Mucosa of descending colon (tissue), 3 donors: ENCODE results near the gene YLPM1. TPM values are rescaled to one million over a fixed set of nuclear protein-coding genes. Genes with fewer than 3 reads are reported as not detected.

Source experiments
- ATAC-seq: fragments of 200-7000 bp; cut with Tn5 transposase; one replicate; pipeline ENCODE4 v1.9.1; 2020; ENCODE audit warnings: mild to moderate bottlenecking, moderate library complexity
- DNase-seq, 3 donors: peaks; one replicate each; pipeline ENCODE4 v3.0.0-alpha.2; 2020
- H3K36me3 ChIP-seq: fragments of 200-600 bp; one replicate; pipeline ENCODE4 v1.8.0; 2021; ENCODE audit warnings: low read depth, mild to moderate bottlenecking
- H3K4me1 ChIP-seq: fragments of 200-600 bp; one replicate; pipeline ENCODE4 v1.8.0; 2021; ENCODE audit warnings: low read depth, mild to moderate bottlenecking
- H3K4me3 ChIP-seq: fragments of 200-600 bp; one replicate; pipeline ENCODE4 v1.8.0; 2021; ENCODE audit warnings: mild to moderate bottlenecking
- H3K9me3 ChIP-seq: fragments of 200-600 bp; one replicate; pipeline ENCODE4 v1.8.0; 2021; ENCODE audit warnings: mild to moderate bottlenecking
- intact Hi-C, 2 donors: fragments of 100-400 bp; cut with DNase I in 1 of 2; cut with micrococcal nuclease in 1 of 2; formaldehyde crosslinking; loops; one replicate each; pipeline versions ENCODE4 v1.11.0 to v1.11.1; 2022; cut with DNase I, micrococcal nuclease
- total RNA-seq, 3 donors: library from RNA; stranded (reverse); fragmentation: NEBNext Ultra II Directional in 2 of 3; extraction: Animal tissue kit (Norgen Biotek cat#: 25700) in 2 of 3; gene quantifications; one replicate each; pipeline versions ENCODE4 v1.2.1 to v1.2.4, GENCODE V29; 2021 to 2023
- TF ChIP-seq, protein P1 (sequence below): fragments of 200-600 bp; IDR thresholded peaks from one replicate; pipeline ENCODE4 v1.8.0; 2022; ENCODE audit warnings: antibody characterized with exemption, mild to moderate bottlenecking
- donor health status: DM: no; HTN: no; CAD: no; lungs with moderate emphysema.
- donor health status: DM: no; HTN: no; CAD: no.
- donor health status: DM: no; HTN: yes; CAD: no.

The YLPM1 gene
- total RNA-seq, 3 donors from 2014 or later: 42.1 to 59.7 (median 48.9) TPM

DNA sequence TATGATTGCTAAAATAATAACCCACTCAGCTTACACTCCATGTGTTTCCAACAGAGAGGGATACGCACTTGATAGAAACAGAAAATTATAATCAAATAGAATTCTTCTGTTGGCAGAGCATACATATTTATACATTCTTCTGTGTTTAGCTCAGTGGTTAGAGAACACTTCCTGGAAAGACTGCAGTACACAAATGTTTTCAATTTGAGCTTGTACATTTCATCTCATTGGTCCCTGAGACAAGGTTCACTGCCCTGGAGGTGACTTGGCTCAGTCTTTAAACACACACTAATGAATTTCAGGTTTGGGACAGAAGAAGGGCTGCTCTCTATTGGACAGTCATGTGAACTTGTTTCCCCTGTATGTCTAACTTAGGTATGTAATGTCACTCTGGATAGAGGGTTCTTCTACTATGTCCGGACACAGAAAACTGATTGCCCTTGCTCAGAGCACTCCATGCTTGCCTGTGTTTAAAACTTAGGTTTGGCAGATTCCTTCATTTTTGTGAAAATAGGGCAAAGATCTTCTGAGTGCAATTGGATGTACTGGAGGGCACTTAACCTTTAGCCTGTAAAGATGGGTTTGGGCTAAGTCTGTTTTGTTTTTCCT lies 89.9 kb downstream of the YLPM1 start:
- intact Hi-C loops: no loop called here
- ATAC-seq (peak; percentile 59), DNase-seq (no peak)
- Histone ChIP-seq H3K4me3 (no peak overlapping the region), H3K4me1 (peaks cover 7% of the 10 kb centered on the region), H3K36me3 (no peaks in the 10 kb centered on the region), H3K9me3 (no peaks in the 10 kb centered on the region)
- TF ChIP-seq, protein P1, sequence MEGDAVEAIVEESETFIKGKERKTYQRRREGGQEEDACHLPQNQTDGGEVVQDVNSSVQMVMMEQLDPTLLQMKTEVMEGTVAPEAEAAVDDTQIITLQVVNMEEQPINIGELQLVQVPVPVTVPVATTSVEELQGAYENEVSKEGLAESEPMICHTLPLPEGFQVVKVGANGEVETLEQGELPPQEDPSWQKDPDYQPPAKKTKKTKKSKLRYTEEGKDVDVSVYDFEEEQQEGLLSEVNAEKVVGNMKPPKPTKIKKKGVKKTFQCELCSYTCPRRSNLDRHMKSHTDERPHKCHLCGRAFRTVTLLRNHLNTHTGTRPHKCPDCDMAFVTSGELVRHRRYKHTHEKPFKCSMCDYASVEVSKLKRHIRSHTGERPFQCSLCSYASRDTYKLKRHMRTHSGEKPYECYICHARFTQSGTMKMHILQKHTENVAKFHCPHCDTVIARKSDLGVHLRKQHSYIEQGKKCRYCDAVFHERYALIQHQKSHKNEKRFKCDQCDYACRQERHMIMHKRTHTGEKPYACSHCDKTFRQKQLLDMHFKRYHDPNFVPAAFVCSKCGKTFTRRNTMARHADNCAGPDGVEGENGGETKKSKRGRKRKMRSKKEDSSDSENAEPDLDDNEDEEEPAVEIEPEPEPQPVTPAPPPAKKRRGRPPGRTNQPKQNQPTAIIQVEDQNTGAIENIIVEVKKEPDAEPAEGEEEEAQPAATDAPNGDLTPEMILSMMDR: no peak

DNA sequence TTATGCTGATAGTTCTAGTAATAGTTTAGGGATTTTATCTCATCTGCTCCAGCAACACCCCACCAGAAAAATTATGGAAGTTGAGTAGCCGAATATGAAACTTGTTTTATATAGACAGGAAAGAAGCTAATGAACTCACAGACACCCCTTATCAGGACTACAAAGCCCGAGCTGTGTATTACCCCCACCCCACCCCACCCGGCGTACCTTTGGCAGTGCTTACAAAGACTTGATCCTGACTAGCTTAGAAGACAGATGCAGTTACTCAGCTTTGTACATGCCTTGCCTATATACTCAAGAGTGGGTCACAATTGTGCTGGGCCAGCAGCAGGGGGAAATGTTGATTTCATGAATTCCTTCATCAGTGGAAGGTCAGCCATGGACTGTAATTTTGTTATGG lies 90.5 kb downstream of the YLPM1 start:
- Histone ChIP-seq H3K36me3 (no peaks in the 10 kb centered on the region), H3K4me3 (no peak overlapping the region), H3K4me1 (peaks cover 7% of the 10 kb centered on the region), H3K9me3 (no peaks in the 10 kb centered on the region)
- TF ChIP-seq, protein P1: no peak
- DNase-seq: no peak
- ATAC-seq: peak; percentile 26
- intact Hi-C loops: no loop called here

DNA sequence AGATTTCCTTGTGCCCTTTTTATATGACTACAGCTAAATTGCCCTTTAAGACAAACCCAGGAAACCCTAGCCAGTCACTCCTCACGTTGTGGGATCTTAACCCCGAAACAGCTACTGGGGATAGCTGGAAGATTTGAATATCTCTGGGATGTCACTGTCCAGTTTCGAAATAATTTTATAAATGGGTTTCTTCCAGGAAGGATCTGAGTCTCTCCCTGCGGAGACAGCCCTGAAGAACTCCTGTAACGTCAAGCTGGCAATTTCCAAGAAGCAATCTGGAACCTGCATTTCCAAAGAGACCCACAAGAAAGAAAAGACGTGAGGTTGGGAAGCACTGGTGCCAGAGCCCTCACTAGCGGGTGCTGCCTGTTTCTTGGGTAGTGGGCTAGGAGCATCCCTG lies 91.9 kb downstream of the YLPM1 start:
- intact Hi-C loops: loop anchor here in 1 of 2 donors (5.0 kb wide), 1 partner anchor 47 kb away; no protein-coding TSS in a partner anchor
- Histone ChIP-seq H3K9me3 (no peaks in the 10 kb centered on the region), H3K4me1 (peaks cover 7% of the 10 kb centered on the region), H3K4me3 (no peak overlapping the region), H3K36me3 (no peaks in the 10 kb centered on the region)
- TF ChIP-seq, protein P1: no peak
- ATAC-seq (no peak), DNase-seq (no peak)

DNA sequence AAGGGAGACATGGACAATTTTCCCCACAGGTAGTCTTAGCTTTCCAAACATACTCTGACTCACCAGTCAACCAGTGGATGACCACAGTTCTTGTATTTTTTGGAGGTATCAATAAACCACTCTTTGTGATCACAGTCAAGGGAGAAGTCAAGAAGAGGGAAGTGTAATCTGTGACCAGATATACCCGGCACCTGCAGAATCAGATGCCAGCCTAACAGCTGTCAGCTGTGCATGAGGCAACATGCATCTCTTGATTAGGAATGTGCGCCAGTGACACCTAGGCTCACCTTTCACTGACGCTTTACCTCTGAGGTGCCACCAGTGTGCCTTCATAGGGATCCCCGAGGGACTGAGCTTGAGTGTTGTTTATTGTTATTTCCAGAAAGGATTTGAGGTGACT lies 92.8 kb downstream of the YLPM1 start:
- H3K36me3 ChIP-seq: no peaks in the 10 kb centered on the region
- no peak overlapping the region for H3K4me3 ChIP-seq
- intact Hi-C loops: loop anchor here in 1 of 2 donors (5.0 kb wide), 1 partner anchor 46 kb away; no protein-coding TSS in a partner anchor
- H3K4me1 ChIP-seq: peaks cover 11% of the 10 kb centered on the region
- DNase-seq (no peak), ATAC-seq (no peak)
- no peaks in the 10 kb centered on the region for H3K9me3 ChIP-seq
- TF ChIP-seq, protein P1: no peak

DNA sequence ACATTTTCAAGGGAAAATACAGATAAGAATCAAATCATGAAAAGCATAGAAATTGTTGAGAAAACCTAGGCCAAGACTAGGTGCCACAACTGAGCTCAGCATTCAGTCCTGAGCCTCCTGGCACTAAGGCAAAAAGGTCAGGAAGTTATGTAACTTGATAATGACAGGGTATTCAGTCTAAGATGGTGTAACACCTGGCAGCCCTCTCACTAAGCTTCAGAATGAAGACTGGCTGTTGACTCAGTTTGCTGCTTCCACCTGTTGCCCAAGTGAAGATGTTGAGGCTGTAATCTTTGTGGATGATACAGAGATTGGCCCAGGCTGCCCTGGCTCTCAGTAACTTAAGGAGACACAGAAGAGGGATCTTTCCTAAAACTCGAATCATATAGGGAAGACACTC lies 93.2 kb downstream of the YLPM1 start:
- ATAC-seq (no peak), DNase-seq (no peak)
- no peaks in the 10 kb centered on the region for H3K9me3 ChIP-seq
- H3K4me1 ChIP-seq: peaks cover 11% of the 10 kb centered on the region
- TF ChIP-seq, protein P1: no peak
- intact Hi-C loops: loop anchor here in 1 of 2 donors (5.0 kb wide), 1 partner anchor 46 kb away; no protein-coding TSS in a partner anchor
- H3K36me3 ChIP-seq: no peaks in the 10 kb centered on the region
- no peak overlapping the region for H3K4me3 ChIP-seq
